Osteoblast (primary cell): ENCODE results near the gene PDZD7. TPM values are rescaled to one million over a fixed set of nuclear protein-coding genes. Genes with fewer than 3 reads are reported as not detected.

ENCODE experiments used
- DNase-seq: peaks from one replicate; pipeline ENCODE4 v3.0.0; 2011; ENCODE audit warnings: low spot score, mixed read lengths; ENCODE audit not compliant: insufficient read length; ENCODE audit errors: missing footprints
- H2AFZ ChIP-seq: 2 replicates; pipeline ENCODE4 v1.6.0; 2011; ENCODE audit warnings: mild to moderate bottlenecking, low read length
- H3K27ac ChIP-seq: 2 replicates; pipeline ENCODE4 v1.5.1; 2011; ENCODE audit warnings: mild to moderate bottlenecking, low read depth, low read length, moderate library complexity
- H3K27me3 ChIP-seq: 2 replicates; pipeline ENCODE4 v1.6.0; 2012; ENCODE audit warnings: mild to moderate bottlenecking, control low read depth, inconsistent platforms, low read length, moderate library complexity; ENCODE audit not compliant: insufficient read depth
- H3K36me3 ChIP-seq: 2 replicates; pipeline ENCODE4 v1.5.1; 2011; ENCODE audit warnings: mild to moderate bottlenecking, low read length, control low read depth, moderate library complexity; ENCODE audit not compliant: insufficient read depth
- H3K4me1 ChIP-seq: 2 replicates; pipeline ENCODE4 v1.5.1; 2011; ENCODE audit warnings: mild to moderate bottlenecking, low read length, control low read depth, moderate library complexity; ENCODE audit not compliant: insufficient read depth
- H3K4me2 ChIP-seq: 2 replicates; pipeline ENCODE4 v1.6.0; 2011; ENCODE audit warnings: mild to moderate bottlenecking, low read length; ENCODE audit not compliant: insufficient read depth
- H3K4me3 ChIP-seq: fragments of 200-600 bp; sonication (generic); 3 replicates; pipeline ENCODE4 v1.5.1; 2012; ENCODE audit warnings: mild to moderate bottlenecking, low read length, inconsistent platforms; ENCODE audit not compliant: insufficient read depth
- H3K79me2 ChIP-seq: 2 replicates; pipeline ENCODE4 v1.6.0; 2012; ENCODE audit warnings: mild to moderate bottlenecking, low read length, control low read depth, inconsistent platforms; ENCODE audit not compliant: insufficient read depth
- H3K9me3 ChIP-seq: 2 replicates; pipeline ENCODE4 v1.5.1; 2011; ENCODE audit warnings: low read depth, low read length, control low read depth
- H4K20me1 ChIP-seq: 2 replicates; pipeline ENCODE4 v1.6.0; 2012; ENCODE audit warnings: mild to moderate bottlenecking, low read length, control low read depth; ENCODE audit not compliant: insufficient read depth
- total RNA-seq: library from RNA; depleted of rRNA; stranded (reverse); fragments of >200 nt; gene quantifications from 2 replicates; pipeline ENCODE4 v1.2.3, GENCODE V29; 2012
- TF ChIP-seq, protein P1 (sequence below): IDR thresholded peaks from 2 replicates; pipeline ENCODE4 v1.5.1; 2011; ENCODE audit warnings: mild to moderate bottlenecking, low read depth, low read length, moderate library complexity; ENCODE audit errors: extremely low read depth

The PDZD7 gene
- total RNA-seq, 1 donor, result 0.72 TPM

DNA sequence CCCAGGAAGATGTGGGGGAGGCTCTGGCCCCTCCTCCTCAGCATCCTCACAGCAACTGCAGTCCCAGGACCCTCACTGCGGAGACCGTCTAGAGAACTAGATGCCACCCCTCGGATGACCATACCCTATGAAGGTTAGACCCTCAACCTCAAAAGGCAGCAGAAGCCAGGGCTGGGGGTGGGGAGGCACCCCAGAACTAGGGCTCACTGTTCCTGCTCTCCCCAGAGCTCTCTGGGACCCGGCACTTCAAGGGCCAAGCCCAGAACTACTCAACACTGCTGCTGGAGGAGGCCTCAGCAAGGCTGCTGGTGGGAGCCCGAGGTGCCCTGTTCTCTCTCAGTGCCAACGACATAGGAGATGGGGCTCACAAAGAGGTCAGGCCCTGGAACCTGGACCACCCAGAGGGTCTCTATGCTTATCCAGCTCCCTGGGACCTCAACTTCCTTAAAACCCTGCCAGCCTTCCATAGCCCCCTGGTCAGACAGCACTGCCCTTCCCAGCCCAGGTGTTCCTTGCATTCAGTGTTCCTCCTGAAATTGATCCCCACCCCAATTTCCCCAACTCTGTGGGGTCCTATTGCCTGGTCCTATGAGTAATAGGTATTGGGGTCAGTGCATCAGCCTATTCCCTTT is 57.9 kb downstream of the PDZD7 start:
- Histone ChIP-seq H3K9me3 (no peaks in the 10 kb centered on the region), H3K36me3 (no peaks in the 10 kb centered on the region), H3K79me2 (no peaks in the 10 kb centered on the region), H3K4me3 (no peak overlapping the region), H3K4me2 (no peak overlapping the region), H2AFZ (no peak overlapping the region), H3K27ac (no peak overlapping the region), H3K4me1 (peaks cover 6% of the 10 kb centered on the region), H4K20me1 (no peaks in the 10 kb centered on the region), H3K27me3 (peaks cover 3% of the 10 kb centered on the region)
- TF ChIP-seq, protein P1, sequence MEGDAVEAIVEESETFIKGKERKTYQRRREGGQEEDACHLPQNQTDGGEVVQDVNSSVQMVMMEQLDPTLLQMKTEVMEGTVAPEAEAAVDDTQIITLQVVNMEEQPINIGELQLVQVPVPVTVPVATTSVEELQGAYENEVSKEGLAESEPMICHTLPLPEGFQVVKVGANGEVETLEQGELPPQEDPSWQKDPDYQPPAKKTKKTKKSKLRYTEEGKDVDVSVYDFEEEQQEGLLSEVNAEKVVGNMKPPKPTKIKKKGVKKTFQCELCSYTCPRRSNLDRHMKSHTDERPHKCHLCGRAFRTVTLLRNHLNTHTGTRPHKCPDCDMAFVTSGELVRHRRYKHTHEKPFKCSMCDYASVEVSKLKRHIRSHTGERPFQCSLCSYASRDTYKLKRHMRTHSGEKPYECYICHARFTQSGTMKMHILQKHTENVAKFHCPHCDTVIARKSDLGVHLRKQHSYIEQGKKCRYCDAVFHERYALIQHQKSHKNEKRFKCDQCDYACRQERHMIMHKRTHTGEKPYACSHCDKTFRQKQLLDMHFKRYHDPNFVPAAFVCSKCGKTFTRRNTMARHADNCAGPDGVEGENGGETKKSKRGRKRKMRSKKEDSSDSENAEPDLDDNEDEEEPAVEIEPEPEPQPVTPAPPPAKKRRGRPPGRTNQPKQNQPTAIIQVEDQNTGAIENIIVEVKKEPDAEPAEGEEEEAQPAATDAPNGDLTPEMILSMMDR, result no peak
- DNase-seq, result no peak

- no peak overlapping the region for H3K4me2 ChIP-seq
- H3K4me1 ChIP-seq, result peaks cover 6% of the 10 kb centered on the region
- TF ChIP-seq, protein P1, result no peak
- no peak for DNase-seq
- H3K27ac ChIP-seq, result no peak overlapping the region
- no peak overlapping the region for H2AFZ ChIP-seq
- no peaks in the 10 kb centered on the region for H3K36me3 ChIP-seq
- no peaks in the 10 kb centered on the region for H3K9me3 ChIP-seq
- peaks cover 3% of the 10 kb centered on the region for H3K27me3 ChIP-seq
- no peaks in the 10 kb centered on the region for H4K20me1 ChIP-seq
- H3K4me3 ChIP-seq, result no peak overlapping the region
- H3K79me2 ChIP-seq, result no peaks in the 10 kb centered on the region
Measured at GRCh38 chr10:100972115-100972903, 58.6 kb downstream of the PDZD7 start.

DNA sequence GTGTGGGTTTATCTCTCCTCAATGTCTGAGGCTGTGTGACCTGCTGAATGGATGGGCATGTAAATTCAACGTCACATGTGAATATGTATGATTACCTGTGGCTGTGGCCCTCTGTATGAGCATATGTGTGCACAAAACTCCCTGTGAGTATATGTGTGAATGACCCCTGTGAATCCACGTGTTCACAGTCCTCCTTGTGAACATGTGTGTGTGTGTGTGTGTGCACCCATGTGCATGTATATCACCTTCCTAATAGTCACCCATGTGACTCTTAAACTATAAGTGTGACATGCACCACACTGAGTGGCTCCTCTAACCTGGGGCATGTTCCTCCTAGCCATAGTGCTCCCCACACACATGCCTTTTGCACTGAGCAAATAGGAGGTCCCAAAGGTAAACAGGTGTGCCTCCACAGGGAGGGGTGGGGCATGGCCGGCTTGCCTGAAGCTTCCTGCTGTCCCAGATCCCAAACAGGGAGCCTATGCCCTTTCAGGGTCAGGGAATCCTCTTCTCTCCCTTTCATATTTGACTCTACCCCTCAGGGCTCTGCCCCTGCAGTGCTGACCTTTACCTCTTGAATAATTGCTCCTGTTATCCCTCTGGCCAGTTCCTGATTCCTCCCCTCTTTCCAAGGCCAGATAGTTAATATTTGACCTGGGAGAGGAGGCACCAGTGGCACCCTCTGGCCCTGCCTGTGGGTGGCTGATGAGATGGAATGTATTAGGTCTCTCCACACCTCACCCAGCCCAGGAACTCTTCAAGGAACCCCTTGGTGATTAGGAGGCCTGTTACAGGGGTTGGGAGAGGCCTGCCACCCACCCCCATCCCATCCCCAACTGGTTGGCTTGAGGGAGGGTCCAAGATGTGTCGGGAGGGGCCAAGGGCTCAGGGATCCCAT is 59.8 kb downstream of the PDZD7 start:
- Histone ChIP-seq H3K79me2 (no peaks in the 10 kb centered on the region), H2AFZ (no peak overlapping the region)

More for the DNA sequence above, 59.8 kb downstream of the PDZD7 start:
- no peak for DNase-seq
- H3K36me3 ChIP-seq, result peaks cover 6% of the 10 kb centered on the region
- no peaks in the 10 kb centered on the region for H3K9me3 ChIP-seq
- peaks cover 3% of the 10 kb centered on the region for H3K27me3 ChIP-seq
- no peak overlapping the region for H3K4me3 ChIP-seq
- H3K27ac ChIP-seq, result no peak overlapping the region
- H4K20me1 ChIP-seq, result no peaks in the 10 kb centered on the region
- H3K4me2 ChIP-seq, result no peak overlapping the region
- TF ChIP-seq, protein P1, result no peak
- peaks cover 6% of the 10 kb centered on the region for H3K4me1 ChIP-seq
